ENCODE results near the gene CNPY1. TPM values are rescaled to one million over a fixed set of nuclear protein-coding genes. Genes with fewer than 3 reads are reported as not detected.

The CNPY1 gene
- total RNA-seq, 4 donors from 2014 or later = not detected

DNA sequence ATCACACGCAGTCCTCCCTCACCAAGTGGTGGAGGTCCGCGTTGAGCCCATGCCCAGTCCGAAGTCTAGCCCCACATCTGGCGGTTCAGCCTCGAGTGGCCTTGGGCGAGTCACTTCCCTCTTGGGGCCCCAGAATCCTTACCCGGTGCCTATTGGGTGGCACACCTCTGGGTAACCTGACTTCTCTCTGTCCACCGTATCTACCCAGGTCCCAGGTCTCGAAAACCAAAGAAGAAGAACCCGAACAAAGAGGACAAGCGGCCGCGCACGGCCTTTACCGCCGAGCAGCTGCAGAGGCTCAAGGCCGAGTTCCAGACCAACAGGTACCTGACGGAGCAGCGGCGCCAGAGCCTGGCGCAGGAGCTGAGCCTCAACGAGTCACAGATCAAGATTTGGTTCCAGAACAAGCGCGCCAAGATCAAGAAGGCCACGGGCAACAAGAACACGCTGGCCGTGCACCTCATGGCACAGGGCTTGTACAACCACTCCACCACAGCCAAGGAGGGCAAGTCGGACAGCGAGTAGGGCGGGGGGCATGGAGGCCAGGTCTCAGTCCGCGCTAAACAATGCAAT is 84.1 kb downstream of the CNPY1 start:
- H3K27me3 ChIP-seq = peaks cover 97% of the 10 kb centered on the region
- 19 to 32% methylated on average over 5 to 9 of the region's 33 CpGs for WGBS, 2 donors (ENCODE audit: low coverage in 1 of 2)
- H3K27ac ChIP-seq = no peak overlapping the region
- H3K9me3 ChIP-seq = no peaks in the 10 kb centered on the region
- TF ChIP-seq CTCF (IDR thresholded peaks at IDR 0.05) (no peak), POLR2AphosphoS5 (IDR thresholded peaks at IDR 0.05) (no peak), EP300 (IDR thresholded peaks at IDR 0.05) (no peak), POLR2A (IDR thresholded peaks at IDR 0.05) (no peak)
- no peak overlapping the region for H3K4me3 ChIP-seq
- H3K36me3 ChIP-seq = no peaks in the 10 kb centered on the region
- H3K4me1 ChIP-seq = peaks cover 0 to 48% (median 23%) of the 10 kb centered on the region in 3 donors
- ATAC-seq = no peak

GRCh38 chr7:155461631-155462030 is 84.7 kb downstream of the CNPY1 start:
- TF ChIP-seq POLR2A (IDR thresholded peaks at IDR 0.05) = no peak
- no peak for TF ChIP-seq EP300 (IDR thresholded peaks at IDR 0.05)
- TF ChIP-seq POLR2AphosphoS5 (IDR thresholded peaks at IDR 0.05) = no peak
- no peak for TF ChIP-seq CTCF (IDR thresholded peaks at IDR 0.05)
- WGBS, 2 donors (ENCODE audit: low coverage in 1 of 2) = 0 to 28% methylated on average over 1 to 2 of the region's 3 CpGs
- Histone ChIP-seq H3K4me3 (no peak overlapping the region), H3K27me3 (peaks cover 97% of the 10 kb centered on the region), H3K27ac (no peak overlapping the region), H3K4me1 (peaks cover 0 to 48% (median 22%) of the 10 kb centered on the region in 3 donors), H3K36me3 (no peaks in the 10 kb centered on the region), H3K9me3 (no peaks in the 10 kb centered on the region)
- ATAC-seq = no peak

DNA sequence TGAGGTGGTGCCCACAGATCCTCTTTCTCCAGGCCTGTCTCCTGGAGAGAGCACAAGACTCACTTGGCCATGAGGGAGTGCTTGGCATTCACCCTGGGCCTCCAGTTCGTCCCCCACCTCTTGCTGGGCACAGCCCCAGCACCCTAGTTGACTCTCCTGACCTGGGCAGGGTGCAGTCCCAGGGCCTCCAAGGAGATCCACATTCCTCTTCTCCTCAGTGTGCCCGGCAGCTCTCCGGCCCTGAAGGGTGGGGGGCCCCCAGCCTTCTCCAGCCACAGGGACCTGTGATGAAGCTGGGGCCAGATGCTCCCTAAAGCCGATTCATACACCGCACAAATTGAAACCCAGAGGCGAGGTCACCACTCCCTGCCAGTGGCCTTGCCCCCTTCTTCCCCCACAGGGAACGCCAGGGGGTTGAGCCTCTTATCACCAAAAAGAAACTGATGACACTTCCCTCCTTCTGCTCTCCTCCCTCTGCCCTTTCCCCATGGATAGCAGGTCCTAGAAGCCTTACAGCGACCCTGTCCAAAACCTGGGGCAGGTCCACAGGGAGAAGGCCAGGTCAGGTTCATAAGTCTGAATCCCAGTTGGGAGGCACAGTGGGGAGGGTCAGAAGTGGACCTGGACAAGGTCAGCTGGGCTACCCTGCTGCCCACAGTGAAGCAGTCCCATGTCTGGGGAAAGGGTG is 85.3 kb downstream of the CNPY1 start:
- H3K4me3 ChIP-seq = no peak overlapping the region
- TF ChIP-seq POLR2AphosphoS5 (IDR thresholded peaks at IDR 0.05) (no peak), EP300 (IDR thresholded peaks at IDR 0.05) (no peak), POLR2A (IDR thresholded peaks at IDR 0.05) (no peak)
- H3K4me1 ChIP-seq = peaks cover 0 to 48% (median 18%) of the 10 kb centered on the region in 3 donors
- no peaks in the 10 kb centered on the region for H3K36me3 ChIP-seq
- H3K9me3 ChIP-seq = no peaks in the 10 kb centered on the region
- 17 to 21% methylated on average over 1 to 3 of the region's 8 CpGs for WGBS, 2 donors (ENCODE audit: low coverage in 1 of 2)
- no peak for ATAC-seq
- H3K27me3 ChIP-seq = peaks cover 97% of the 10 kb centered on the region
- H3K27ac ChIP-seq = no peak overlapping the region

GRCh38 chr7:155459700-155460461 is 86.5 kb downstream of the CNPY1 start:
- WGBS, 2 donors (ENCODE audit: low coverage in 1 of 2) = 9 to 11% methylated on average over 11 to 18 of the region's 34 CpGs
- Histone ChIP-seq H3K27me3 (peaks cover 97% of the 10 kb centered on the region), H3K36me3 (no peaks in the 10 kb centered on the region), H3K4me3 (no peak overlapping the region), H3K4me1 (peaks cover 0 to 48% (median 21%) of the 10 kb centered on the region in 3 donors), H3K9me3 (no peaks in the 10 kb centered on the region), H3K27ac (no peak overlapping the region)
- no peak for ATAC-seq
- no peak for TF ChIP-seq POLR2AphosphoS5 (IDR thresholded peaks at IDR 0.05)

- Histone ChIP-seq H3K36me3 (no peaks in the 10 kb centered on the region), H3K4me1 (peaks cover 0 to 55% (median 21%) of the 10 kb centered on the region in 3 donors), H3K9me3 (no peaks in the 10 kb centered on the region), H3K27ac (no peak overlapping the region), H3K4me3 (peak overlapping the region in 1 of 2 donors; percentile 53), H3K27me3 (peaks cover 97% of the 10 kb centered on the region)
- TF ChIP-seq POLR2A (IDR thresholded peaks at IDR 0.05) (no peak), EP300 (IDR thresholded peaks at IDR 0.05) (no peak), POLR2AphosphoS5 (IDR thresholded peaks at IDR 0.05) (no peak), CTCF (IDR thresholded peaks at IDR 0.05) (no peak)
- ATAC-seq = no peak
- WGBS, 2 donors (ENCODE audit: low coverage in 1 of 2) = 0 to 2% methylated on average over 13 to 15 of the region's 68 CpGs
These were observed 87.3 kb downstream of the CNPY1 start for GRCh38 chr7:155458878-155459699.
